GM12864 (cell line): ENCODE data around the gene ROBO2.

Experiments used
- DNase-seq: peaks from one replicate; pipeline ENCODE4 v3.0.0-alpha.2; 2011; ENCODE audit warnings: low read depth
- H3K4me3 ChIP-seq: 2 replicates; pipeline ENCODE4 v1.5.1; 2011; ENCODE audit warnings: mild to moderate bottlenecking, low read depth, low read length, control low read depth
- TF ChIP-seq, protein P1 (sequence below): IDR thresholded peaks from 2 replicates; pipeline ENCODE4 v1.5.1; 2011; ENCODE audit warnings: low read depth, mild to moderate bottlenecking, moderate library complexity, low read length, control low read depth, inconsistent platforms; ENCODE audit errors: missing control alignments

ROBO2 gene

GRCh38 chr3:77040926-77041722 lies 1.2 kb downstream of the ROBO2 start:
- no peak overlapping the region for H3K4me3 ChIP-seq

DNA sequence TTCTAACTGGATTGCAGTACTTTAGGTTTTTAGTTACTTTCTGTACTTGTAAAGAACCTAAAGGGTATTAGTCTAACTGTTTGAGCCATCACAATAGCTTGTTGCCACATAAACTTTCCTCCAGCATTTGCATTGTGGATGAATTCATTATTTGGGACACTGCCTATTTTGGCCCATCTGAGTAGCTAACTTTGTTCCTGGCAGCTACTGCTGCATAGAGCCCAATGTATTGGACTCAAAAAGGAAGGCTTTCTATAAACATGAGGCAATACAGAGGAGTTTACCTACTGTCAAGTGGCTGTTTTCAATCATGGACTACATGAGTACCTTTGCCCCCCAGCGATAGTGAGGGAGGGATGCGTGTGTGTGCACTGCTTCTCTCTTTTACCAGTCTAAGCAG lies 1.9 kb downstream of the ROBO2 start:
- TF ChIP-seq, protein P1, sequence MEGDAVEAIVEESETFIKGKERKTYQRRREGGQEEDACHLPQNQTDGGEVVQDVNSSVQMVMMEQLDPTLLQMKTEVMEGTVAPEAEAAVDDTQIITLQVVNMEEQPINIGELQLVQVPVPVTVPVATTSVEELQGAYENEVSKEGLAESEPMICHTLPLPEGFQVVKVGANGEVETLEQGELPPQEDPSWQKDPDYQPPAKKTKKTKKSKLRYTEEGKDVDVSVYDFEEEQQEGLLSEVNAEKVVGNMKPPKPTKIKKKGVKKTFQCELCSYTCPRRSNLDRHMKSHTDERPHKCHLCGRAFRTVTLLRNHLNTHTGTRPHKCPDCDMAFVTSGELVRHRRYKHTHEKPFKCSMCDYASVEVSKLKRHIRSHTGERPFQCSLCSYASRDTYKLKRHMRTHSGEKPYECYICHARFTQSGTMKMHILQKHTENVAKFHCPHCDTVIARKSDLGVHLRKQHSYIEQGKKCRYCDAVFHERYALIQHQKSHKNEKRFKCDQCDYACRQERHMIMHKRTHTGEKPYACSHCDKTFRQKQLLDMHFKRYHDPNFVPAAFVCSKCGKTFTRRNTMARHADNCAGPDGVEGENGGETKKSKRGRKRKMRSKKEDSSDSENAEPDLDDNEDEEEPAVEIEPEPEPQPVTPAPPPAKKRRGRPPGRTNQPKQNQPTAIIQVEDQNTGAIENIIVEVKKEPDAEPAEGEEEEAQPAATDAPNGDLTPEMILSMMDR = no peak
- no peak for DNase-seq
- H3K4me3 ChIP-seq = no peak overlapping the region

More at GRCh38 chr3:77040926-77041722, 1.2 kb downstream of the ROBO2 start:
- TF ChIP-seq, protein P1 = no peak
- no peak for DNase-seq

GRCh38 chr3:77042343-77042742 lies 2.4 kb downstream of the ROBO2 start:
- H3K4me3 ChIP-seq = no peak overlapping the region
- TF ChIP-seq, protein P1 = no peak
- no peak for DNase-seq

DNA sequence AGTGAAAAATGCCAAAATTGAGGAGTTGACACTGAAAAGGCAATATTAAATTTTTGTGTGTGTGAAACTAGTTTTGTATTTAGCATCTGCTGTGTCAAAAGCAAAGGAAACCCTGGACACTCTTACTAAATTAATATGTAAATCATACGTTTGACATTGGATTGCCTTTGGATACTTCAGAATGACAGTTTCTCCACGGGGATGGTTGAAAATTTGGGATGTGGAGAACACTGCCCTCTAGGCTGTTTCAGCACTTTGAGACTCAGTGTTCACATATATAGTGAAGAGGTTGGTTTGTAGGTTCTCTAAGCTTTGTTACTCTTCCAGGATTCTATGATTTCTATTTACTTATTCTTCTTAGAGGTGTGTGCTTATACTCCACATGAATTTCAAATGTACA lies 3.0 kb downstream of the ROBO2 start:
- TF ChIP-seq, protein P1 = no peak
- H3K4me3 ChIP-seq = no peak overlapping the region
- DNase-seq = no peak

DNA sequence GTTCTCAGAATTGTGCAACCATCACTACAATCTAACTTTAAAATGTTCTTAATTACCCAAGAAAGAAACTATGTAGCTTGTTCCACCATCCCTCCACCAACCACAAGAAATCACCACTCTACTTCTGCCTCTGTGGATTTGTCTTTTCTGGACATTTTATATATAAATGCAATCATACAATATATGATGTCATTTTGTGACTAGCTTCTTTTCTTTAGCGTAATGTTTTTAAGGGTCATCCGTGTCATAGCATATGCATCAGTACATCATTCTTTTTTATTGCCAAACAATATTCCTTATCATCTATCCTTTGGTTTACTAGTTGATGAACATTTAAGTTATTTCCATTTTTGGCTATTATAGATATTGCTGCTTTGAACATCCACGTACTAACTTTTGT lies 5.8 kb downstream of the ROBO2 start:
- TF ChIP-seq, protein P1 = no peak
- DNase-seq = no peak
- H3K4me3 ChIP-seq = no peak overlapping the region

GRCh38 chr3:77048186-77048585 lies 8.3 kb downstream of the ROBO2 start:
- no peak overlapping the region for H3K4me3 ChIP-seq
- DNase-seq = no peak
- TF ChIP-seq, protein P1 = no peak

DNA sequence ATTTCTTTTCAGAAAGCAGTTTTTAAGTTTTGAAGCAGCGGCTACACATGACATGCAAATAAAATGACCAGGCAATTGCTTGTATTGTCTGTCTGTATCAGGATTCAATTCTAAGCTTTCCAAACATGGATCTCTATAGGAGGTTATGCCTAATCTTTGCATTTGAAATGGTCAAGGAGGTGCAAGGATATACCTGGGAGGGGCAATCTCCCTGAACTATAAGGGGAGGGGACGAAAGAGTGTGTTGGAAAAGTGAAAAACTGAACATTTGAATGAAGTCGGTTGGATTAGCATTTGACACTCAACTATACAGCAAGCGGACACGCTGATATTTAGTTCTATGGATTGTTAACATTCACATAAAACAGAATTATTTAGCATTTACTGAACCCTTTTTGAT lies 11.7 kb downstream of the ROBO2 start:
- H3K4me3 ChIP-seq = no peak overlapping the region
- TF ChIP-seq, protein P1 = no peak
- DNase-seq = no peak
